NCI-H2171 treated with DMSO at 0.1 percent for 48 hours (cell line): ENCODE data around the gene ZBTB20.

ENCODE experiments used
- DNase-seq: peaks from one replicate; lab custom pipeline; 2025; lab: John Stamatoyannopoulos, UW

Gene ZBTB20

DNA sequence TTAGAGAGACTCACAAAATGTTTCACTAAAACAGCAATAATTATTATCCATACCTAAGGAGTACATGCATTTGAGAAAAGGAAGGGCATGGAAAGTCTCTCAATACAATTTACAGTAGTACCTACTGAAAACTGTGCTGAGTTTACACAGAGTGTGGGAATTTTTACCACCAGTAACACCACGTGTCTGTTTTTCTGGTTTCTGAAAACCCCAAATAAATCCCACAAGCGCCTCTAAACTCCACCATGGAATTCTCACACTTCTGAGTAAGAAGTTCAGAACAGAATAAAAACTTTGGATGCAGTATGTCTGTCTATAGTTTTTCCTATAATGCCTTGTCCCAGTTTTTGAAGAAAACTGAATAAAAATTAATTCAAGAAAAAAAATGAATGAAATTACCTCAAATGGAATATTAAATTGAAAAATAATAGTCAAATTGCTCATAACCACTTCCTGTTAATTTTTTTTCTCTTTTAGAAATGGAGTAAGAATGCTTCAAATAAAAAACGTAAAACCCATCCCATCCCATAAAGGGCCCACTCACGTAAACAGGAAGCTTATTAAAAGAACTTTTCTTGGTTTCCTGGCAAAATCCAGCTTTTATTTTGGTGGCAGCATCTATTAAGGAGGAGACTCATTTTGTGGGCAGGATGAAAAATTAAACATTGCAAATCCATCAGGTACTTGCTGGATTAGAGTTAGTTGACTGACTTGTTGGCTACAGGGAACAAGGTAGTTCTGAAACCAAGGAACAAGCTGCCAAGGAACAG is 475.2 kb downstream of the ZBTB20 start:
- no peak for DNase-seq

DNA sequence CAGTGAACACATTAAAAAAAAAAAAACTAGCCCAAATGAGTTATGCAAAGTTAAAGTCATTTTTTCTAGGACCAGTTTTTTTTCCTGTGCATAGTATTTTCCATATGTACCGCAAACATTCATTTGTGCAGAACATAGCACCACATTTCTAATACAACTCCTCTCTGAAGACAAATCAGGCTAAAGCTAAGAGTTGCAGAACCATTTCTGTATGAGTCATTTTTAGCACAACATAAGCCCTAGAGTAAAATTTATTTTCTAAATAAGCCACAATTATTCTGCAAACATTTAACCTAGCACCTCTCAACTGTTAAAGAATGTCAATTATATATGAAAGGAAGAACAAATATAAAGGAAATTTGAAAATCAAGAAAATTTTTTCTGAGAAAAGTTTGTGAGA is 477.5 kb downstream of the ZBTB20 start:
- no peak for DNase-seq

GRCh38 chr3:114668099-114668498 is 479.0 kb downstream of the ZBTB20 start:
- DNase-seq = no peak

DNA sequence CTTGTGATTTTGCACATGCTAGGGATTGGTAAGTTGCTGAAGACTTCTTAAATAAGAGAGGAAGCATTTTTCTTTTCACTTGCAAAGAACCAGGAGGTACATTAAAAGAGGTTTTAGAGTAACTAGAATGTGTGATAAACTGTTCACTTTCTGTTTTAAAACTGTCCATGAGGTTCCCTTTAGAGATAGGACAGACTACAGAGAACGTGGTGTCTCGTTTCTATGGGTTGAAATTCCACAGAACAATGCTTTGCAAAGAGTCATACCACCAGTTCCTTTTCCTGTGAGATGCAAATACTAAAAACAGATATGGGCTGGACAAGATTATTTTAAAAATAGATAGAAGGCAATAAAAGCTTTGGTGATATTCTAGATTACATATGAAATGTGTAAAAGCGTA is 480.5 kb downstream of the ZBTB20 start:
- DNase-seq = no peak

- no peak for DNase-seq
These were observed 483.1 kb downstream of the ZBTB20 start for GRCh38 chr3:114664006-114664405.

GRCh38 chr3:114660808-114661207 is 486.3 kb downstream of the ZBTB20 start:
- no peak for DNase-seq

GRCh38 chr3:114660124-114660523 is 487.0 kb downstream of the ZBTB20 start:
- no peak for DNase-seq

GRCh38 chr3:114659109-114660061 is 487.7 kb downstream of the ZBTB20 start:
- no peak for DNase-seq

GRCh38 chr3:114651555-114651954 is 495.5 kb downstream of the ZBTB20 start:
- no peak for DNase-seq

DNA sequence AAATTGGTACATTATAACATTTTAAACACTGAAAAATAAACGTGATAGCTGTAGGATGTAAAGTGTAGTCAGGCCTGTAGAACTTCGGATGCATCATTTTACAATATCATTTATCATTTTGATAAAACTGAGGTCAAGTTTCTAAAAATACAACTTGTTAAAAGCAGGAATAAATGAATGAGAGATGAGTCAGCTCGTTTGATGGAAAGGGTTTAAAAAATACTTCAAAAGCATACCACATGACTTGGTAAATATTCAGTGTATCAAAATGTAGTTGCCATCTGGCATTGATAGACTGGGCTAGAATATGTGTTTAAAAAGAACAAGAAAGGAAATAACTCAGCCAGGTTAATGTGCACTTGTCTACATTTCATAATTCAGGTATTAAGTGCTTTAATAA is 496.3 kb downstream of the ZBTB20 start:
- peak; percentile 40 for DNase-seq

GRCh38 chr3:114649331-114649730 is 497.8 kb downstream of the ZBTB20 start:
- no peak for DNase-seq

DNA sequence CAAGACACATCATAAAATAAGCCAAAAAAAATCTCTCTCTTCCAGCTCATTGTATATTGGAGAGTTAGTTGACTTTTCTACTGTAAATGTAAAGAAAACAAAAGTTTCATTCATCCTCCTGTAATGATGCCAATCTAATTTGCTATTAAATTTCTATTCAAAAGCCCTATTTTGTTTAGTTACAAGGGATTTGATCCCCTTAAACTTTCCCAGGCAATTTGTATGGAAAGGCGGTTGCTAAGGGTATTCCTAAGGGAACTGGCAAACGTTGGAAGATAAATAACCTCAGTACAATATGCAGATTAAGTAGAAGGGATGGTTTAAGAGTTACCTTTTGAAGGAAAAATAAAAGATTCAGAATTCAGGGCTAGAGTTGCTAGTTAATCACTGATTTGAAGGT is 500.6 kb downstream of the ZBTB20 start:
- DNase-seq = no peak

GRCh38 chr3:114645392-114645791 is 501.7 kb downstream of the ZBTB20 start:
- DNase-seq = no peak

- no peak for DNase-seq
These were observed 502.7 kb downstream of the ZBTB20 start for GRCh38 chr3:114644367-114644766.

DNA sequence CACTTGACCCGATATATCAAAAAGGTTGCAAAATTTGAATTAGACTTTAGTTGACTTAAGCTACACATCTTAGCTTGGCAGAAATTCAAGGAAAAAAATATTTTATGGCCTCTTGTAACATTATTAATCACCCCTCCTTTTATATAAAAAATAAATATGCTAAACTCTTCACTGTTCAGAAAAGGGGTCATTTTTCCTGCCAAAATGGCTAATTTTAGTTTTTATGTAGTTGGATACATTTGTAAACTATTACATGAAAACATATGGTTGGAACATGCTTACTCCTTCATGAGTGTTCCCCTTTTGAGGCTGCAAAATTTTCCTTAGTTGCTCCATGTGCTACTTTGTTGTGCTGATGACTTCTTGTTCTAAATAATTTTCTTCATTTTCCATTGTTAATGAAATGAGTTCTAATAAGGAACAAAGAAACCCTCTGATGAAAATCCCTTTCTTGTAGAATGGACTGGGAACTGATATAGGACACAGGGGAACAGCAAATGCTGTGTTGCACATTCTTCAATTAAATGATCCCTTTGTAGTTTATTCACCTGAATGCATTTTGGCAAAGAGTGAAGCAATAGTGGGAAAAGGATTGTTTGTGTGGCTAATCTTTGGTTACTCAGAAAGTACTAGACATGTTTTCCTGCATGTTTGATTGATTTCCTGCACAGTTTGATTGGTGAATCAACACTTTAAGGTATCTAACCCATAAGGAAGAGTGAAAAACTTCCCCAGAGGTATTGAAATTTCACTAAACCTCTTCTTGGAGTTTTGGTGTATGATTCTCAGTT is 503.9 kb downstream of the ZBTB20 start:
- no peak for DNase-seq

- DNase-seq = no peak
These were observed 507.0 kb downstream of the ZBTB20 start for GRCh38 chr3:114640126-114640525.

GRCh38 chr3:114639171-114639570 is 507.9 kb downstream of the ZBTB20 start:
- DNase-seq = no peak

DNA sequence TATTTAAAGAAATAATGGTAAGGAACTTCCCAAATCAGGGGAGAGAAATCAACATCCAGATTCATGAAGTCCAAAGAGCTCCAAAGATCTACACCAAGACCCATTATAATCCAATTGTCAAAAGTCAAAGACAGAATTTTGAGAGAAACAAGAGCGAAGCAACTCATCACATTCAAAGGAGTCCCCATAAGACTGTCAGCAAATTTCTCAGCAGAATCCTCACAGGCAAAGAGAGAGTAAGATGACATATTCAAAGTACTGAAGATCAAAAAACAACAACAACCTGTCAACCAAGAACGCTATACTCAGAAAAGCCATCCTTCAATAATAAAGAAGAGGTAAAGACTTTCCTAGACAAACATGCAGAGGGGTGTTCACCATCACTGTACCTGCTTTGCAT is 511.2 kb downstream of the ZBTB20 start:
- DNase-seq = no peak

DNA sequence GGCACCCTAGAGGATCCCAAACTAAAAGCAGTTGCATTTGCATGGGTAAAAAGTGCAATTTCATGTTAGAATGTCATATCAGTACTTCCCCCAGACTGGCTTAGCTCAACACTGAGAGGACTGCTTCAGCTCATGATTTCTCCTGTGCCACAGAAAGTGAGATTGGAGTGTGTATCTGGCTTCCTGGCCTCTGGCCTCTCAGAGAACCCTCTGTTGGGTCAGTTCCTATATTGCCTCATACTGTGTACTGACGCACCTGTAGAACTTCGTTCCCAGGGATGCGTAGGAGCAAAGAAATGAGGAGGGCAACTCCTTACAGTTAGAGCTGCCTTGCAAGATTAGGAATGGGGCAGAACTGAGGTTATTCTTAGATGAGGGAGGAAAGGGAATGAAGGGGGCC is 512.5 kb downstream of the ZBTB20 start:
- no peak for DNase-seq

DNA sequence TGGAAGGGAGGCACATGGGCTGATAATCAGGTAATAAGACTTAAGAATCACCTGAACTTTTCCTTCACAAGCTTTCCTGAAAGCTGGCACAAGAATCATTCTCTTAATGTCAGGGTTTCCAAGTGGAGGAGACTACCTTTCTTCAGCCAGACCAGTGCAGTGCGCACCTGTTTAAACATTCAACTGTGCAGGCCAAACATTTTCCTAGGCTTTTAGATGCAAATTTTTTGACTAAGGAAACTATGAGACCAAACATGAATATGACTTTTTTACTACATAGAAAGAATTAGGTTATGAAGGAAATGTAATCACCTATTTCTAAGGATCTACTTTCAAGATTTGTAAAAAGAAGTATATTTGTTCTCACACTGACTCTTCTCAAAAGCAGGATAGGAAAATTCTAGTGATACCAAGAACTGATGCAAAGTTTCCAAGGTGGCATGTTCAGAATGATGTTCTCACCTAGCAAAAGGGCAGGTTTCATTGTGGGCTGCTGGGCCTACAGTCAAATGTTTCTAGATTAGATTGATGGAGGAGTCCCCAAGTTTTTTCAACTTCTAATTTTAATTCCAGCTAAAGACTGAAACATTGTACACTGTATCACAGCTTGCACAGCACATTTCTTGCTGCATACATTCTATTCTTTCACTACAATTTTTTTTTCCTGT is 514.2 kb downstream of the ZBTB20 start:
- no peak for DNase-seq

GRCh38 chr3:114627770-114628169 is 519.3 kb downstream of the ZBTB20 start:
- DNase-seq = no peak

GRCh38 chr3:114626751-114627150 is 520.3 kb downstream of the ZBTB20 start:
- no peak for DNase-seq
